Keratinocyte (primary cell): ENCODE results near the gene SYMPK. TPM values are rescaled to one million over a fixed set of nuclear protein-coding genes. Genes with fewer than 3 reads are reported as not detected.

Experiments
- DNase-seq: peaks from one replicate; pipeline ENCODE4 v3.0.0-alpha.2; 2011; ENCODE audit warnings: low read depth, missing footprints, low spot score
- FAIRE-seq: peaks from 2 replicates; lab custom pipeline; 2011; peaks lifted over from hg19 to GRCh38; lab: Jason Lieb, UNC
- H2AFZ ChIP-seq: 2 replicates; pipeline ENCODE4 v1.6.0; 2012; ENCODE audit warnings: low read length, control low read depth, inconsistent platforms; ENCODE audit not compliant: control insufficient read depth
- H3K27ac ChIP-seq: 2 replicates; pipeline ENCODE4 v1.5.1; 2011; ENCODE audit warnings: low read length; ENCODE audit not compliant: control insufficient read depth, insufficient read depth
- H3K27me3 ChIP-seq: 3 replicates; pipeline ENCODE4 v1.6.0; 2011; ENCODE audit warnings: low read length; ENCODE audit not compliant: control insufficient read depth, insufficient read depth; ENCODE audit errors: extremely low read depth
- H3K36me3 ChIP-seq, 2 experiments: 2 replicates in 1 of 2; 3 replicates in 1 of 2; pipeline ENCODE4 v1.5.1; 2011; ENCODE audit warnings: low read length in 2 of 2, mild to moderate bottlenecking in 1 of 2; ENCODE audit not compliant: control insufficient read depth in 2 of 2, insufficient read depth in 2 of 2; ENCODE audit errors: extremely low read depth in 1 of 2
- H3K4me1 ChIP-seq: 3 replicates; pipeline ENCODE4 v1.5.1; 2011; ENCODE audit warnings: low read length; ENCODE audit not compliant: control insufficient read depth, insufficient read depth; ENCODE audit errors: extremely low read depth
- H3K4me2 ChIP-seq: 3 replicates; pipeline ENCODE4 v1.6.0; 2011; ENCODE audit warnings: low read depth, low read length; ENCODE audit not compliant: control insufficient read depth, insufficient read depth; ENCODE audit errors: extremely low read depth
- H3K4me3 ChIP-seq, 3 experiments: fragments of 200-600 bp in 1 of 3; sonication (generic) in 1 of 3; 2 replicates in 2 of 3; 3 replicates in 1 of 3; pipeline ENCODE4 v1.5.1; 2011 to 2016; ENCODE audit warnings: low read length in 3 of 3, mild to moderate bottlenecking in 3 of 3, control low read depth in 2 of 3, inconsistent platforms in 1 of 3, low read depth in 1 of 3, mixed read lengths in 1 of 3, mixed run types in 1 of 3, moderate library complexity in 1 of 3; ENCODE audit not compliant: control insufficient read depth in 2 of 3, insufficient read depth in 2 of 3; ENCODE audit errors: extremely low read depth in 1 of 3
- H3K79me2 ChIP-seq: 2 replicates; pipeline ENCODE4 v1.6.0; 2012; ENCODE audit warnings: low read length; ENCODE audit not compliant: control insufficient read depth, insufficient read depth
- H3K9ac ChIP-seq: 3 replicates; pipeline ENCODE4 v1.6.0; 2011; ENCODE audit warnings: low read length; ENCODE audit not compliant: control insufficient read depth, insufficient read depth; ENCODE audit errors: extremely low read depth
- H3K9me1 ChIP-seq: 3 replicates; pipeline ENCODE4 v1.6.0; 2011; ENCODE audit warnings: low read length; ENCODE audit not compliant: control insufficient read depth, insufficient read depth; ENCODE audit errors: extremely low read depth
- H3K9me3 ChIP-seq: 2 replicates; pipeline ENCODE4 v1.5.1; 2012; ENCODE audit warnings: low read depth, low read length; ENCODE audit not compliant: control insufficient read depth
- H4K20me1 ChIP-seq: 3 replicates; pipeline ENCODE4 v1.6.0; 2011; ENCODE audit warnings: low read length; ENCODE audit not compliant: control insufficient read depth, insufficient read depth; ENCODE audit errors: extremely low read depth
- CTCF ChIP-seq, 3 experiments: IDR thresholded peaks in 1 of 3; conservative IDR thresholded peaks in 1 of 3; optimal IDR thresholded peaks in 1 of 3; 2 replicates in 2 of 3; 3 replicates in 1 of 3; pipeline versions ENCODE3 to v1.5.1; 2011; ENCODE audit warnings: low read length in 3 of 3, mild to moderate bottlenecking in 3 of 3, moderate library complexity in 2 of 3, control low read depth in 1 of 3, inconsistent platforms in 1 of 3; ENCODE audit not compliant: insufficient read depth in 2 of 3; ENCODE audit errors: extremely low read depth in 1 of 3
- EZH2 ChIP-seq: IDR thresholded peaks from one replicate; pipeline ENCODE4 v1.6.1; 2012; ENCODE audit warnings: inconsistent platforms, mild to moderate bottlenecking, low read length, moderate library complexity
- dilution Hi-C: fragments of 300-500 bp; cut with MboI; formaldehyde crosslinking; loops from one replicate; pipeline ENCODE4 v1.7.0; 2020; ENCODE audit warnings: low sequenced_read_pairs; ENCODE audit not compliant: extremely low pct_ligation_motif_present
- polyA plus RNA-seq, 5 experiments: library from polyadenylated mRNA; depleted of rRNA in 3 of 5; stranded (reverse) in 3 of 5; stranded (forward) in 1 of 5; unstranded in 1 of 5; fragments of >200 nt; gene quantifications; 1 replicate in 1 of 5; 2 replicates in 3 of 5; 3 replicates in 1 of 5; pipeline versions ENCODE4 v1.2.1 to v1.2.3, GENCODE V29; 2011 to 2012; ENCODE audit warnings: missing spikeins in 2 of 5, low read depth in 1 of 5, low replicate concordance in 1 of 5

The SYMPK gene
- polyA plus RNA-seq, 1 donor (not counting 4 experiments of a cell fraction or from before 2014, with no cell fraction given): 56.0 TPM

GRCh38 chr19:45878043-45878794 is 15.3 kb upstream of the SYMPK start:
- peaks cover 23% of the 10 kb centered on the region for H3K27me3 ChIP-seq
- H3K4me3 ChIP-seq: no peak overlapping the region
- no peaks in the 10 kb centered on the region for H3K9me3 ChIP-seq
- FAIRE-seq (no peak), DNase-seq (no peak)
- no peak overlapping the region for H3K9ac ChIP-seq
- H4K20me1 ChIP-seq: no peaks in the 10 kb centered on the region
- no peak overlapping the region for H2AFZ ChIP-seq
- H3K36me3 ChIP-seq: no peaks in the 10 kb centered on the region
- TF ChIP-seq EZH2: no peak
- TF ChIP-seq CTCF (optimal IDR thresholded peaks at IDR 0.05 in 1 of 3, IDR thresholded peaks at IDR 0.05 in 1 of 3, conservative IDR thresholded peaks at IDR 0.05 in 1 of 3; ENCODE audit: extremely low read depth in 1 of 3, insufficient read depth in 2 of 3, low read length in 3 of 3): no peak
- H3K27ac ChIP-seq: no peak overlapping the region
- dilution Hi-C loops: no loop called here
- H3K9me1 ChIP-seq: no peaks in the 10 kb centered on the region
- H3K4me2 ChIP-seq: no peak overlapping the region
- peaks cover 7% of the 10 kb centered on the region for H3K4me1 ChIP-seq
- no peaks in the 10 kb centered on the region for H3K79me2 ChIP-seq

- Histone ChIP-seq H3K27ac (no peak overlapping the region), H3K4me3 (no peak overlapping the region), H2AFZ (peak overlapping the region; percentile 19), H3K4me2 (no peak overlapping the region), H3K4me1 (no peaks in the 10 kb centered on the region), H3K9me1 (no peaks in the 10 kb centered on the region), H4K20me1 (no peaks in the 10 kb centered on the region), H3K27me3 (peaks cover 16% of the 10 kb centered on the region), H3K79me2 (no peaks in the 10 kb centered on the region), H3K9ac (no peak overlapping the region), H3K36me3 (no peaks in the 10 kb centered on the region), H3K9me3 (no peaks in the 10 kb centered on the region)
- FAIRE-seq: no peak
- dilution Hi-C loops: no loop called here
- DNase-seq: no peak
- TF ChIP-seq EZH2 (no peak), CTCF (optimal IDR thresholded peaks at IDR 0.05 in 1 of 3, IDR thresholded peaks at IDR 0.05 in 1 of 3, conservative IDR thresholded peaks at IDR 0.05 in 1 of 3; ENCODE audit: extremely low read depth in 1 of 3, insufficient read depth in 2 of 3, low read length in 3 of 3) (no peak)
Measured at GRCh38 chr19:45876411-45877197, 13.7 kb upstream of the SYMPK start.
